AG09319 (cell line): ENCODE measurements around the gene PDE2A.

Experiments used
- DNase-seq: peaks from one replicate; pipeline ENCODE4 v3.0.0-alpha.2; 2010; ENCODE audit warnings: low read depth; ENCODE audit errors: extremely low read depth
- CTCF ChIP-seq: IDR thresholded peaks from 2 replicates; pipeline ENCODE4 v1.5.1; 2011; ENCODE audit warnings: low read depth, mild to moderate bottlenecking, inconsistent platforms, low read length, moderate library complexity

PDE2A gene

GRCh38 chr11:72653649-72654048 is 20.6 kb downstream of the PDE2A start:
- DNase-seq, result no peak
- TF ChIP-seq CTCF, result no peak

DNA sequence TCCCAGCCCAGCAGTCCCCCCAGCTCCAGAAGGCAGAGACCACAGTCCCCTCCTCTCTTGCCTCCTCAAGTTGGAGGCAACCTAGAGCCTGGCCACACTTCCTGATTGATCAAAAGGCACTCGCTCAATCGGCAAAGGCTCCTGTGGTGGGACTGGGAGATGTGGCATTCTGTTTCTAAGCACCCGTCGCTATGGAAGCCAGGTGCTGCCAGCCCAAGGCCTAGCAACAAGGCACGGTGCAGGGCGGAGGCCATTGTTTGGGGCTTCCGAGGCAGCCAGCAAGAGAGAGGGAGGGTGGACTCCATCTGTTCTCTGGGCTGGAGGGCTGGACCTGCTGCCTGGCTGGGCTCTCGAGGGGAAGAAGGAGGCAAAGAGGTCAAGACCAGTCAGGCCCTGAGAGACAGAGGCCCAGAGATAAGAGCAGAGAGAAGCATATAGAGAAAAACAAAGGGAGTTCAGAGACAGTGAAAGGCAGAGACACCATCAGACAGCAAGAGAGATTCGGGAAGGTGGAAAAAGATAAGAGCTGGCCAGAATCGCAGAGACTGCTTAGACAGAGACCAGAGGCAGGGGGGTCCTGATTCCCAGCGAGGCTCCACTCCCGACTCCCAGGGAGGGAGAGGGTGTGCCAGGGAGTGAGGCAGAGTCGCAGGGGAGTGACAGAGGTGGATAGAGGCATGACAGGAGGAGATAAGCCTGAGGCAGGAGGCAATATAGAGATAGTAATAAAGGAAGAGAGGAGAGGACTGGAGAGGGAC is 21.2 kb downstream of the PDE2A start:
- no peak for DNase-seq
- TF ChIP-seq CTCF, result no peak

DNA sequence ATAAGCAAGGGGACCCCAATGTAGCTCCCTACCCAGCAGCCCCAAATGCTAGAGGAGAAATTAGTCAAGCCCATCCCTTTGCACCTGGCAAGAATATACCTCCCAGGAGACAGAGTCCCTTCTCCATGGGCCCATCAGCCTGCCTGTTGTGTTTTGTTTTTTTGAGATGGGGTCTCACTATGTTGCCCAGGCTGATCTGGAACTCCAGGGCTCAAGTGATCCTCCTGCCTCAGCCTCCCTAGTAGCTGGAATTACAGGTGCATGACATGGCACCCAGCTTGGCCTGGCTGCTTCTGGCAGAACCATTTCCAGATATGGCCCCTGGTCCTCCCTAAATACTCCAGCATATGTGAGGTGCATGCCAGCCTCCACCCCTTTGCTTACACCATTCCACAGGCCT is 22.1 kb downstream of the PDE2A start:
- DNase-seq, result no peak
- no peak for TF ChIP-seq CTCF

DNA sequence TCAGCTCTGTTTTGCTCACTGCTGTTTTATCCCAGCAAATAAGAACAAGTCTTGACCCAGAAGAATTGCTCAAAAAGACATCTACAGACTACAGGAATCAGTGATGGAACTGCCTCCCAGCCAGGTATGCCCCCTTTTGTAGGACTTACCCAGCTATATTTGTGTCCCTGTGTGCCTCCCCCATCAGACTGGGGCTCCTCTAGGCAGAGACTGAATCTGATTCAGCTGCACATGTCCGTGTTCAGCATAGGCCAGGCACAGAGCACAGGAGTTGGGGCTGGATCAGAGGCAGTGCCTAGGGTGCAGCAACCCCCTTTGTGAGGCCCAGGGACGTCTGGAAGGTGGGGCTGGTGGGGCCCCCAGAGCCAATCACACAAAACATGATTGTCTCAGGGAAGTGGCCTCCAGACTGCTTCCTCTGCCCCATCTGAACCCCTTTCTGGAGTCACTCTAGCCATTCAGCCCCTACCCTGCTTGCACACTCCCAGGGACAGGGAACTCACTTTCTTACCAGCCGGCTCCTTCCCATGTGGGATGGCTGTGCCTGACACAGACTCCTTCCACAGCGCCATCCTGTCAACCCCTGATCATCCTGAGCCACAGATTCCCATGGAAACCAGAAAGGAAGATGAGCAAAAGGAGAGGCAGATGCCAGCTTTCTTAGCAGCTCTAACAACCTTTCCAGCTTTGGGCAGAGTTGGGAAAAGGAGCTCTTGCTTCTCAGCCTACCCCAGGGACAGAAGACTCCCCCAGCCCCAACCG is 24.8 kb downstream of the PDE2A start:
- DNase-seq, result no peak
- TF ChIP-seq CTCF, result no peak

DNA sequence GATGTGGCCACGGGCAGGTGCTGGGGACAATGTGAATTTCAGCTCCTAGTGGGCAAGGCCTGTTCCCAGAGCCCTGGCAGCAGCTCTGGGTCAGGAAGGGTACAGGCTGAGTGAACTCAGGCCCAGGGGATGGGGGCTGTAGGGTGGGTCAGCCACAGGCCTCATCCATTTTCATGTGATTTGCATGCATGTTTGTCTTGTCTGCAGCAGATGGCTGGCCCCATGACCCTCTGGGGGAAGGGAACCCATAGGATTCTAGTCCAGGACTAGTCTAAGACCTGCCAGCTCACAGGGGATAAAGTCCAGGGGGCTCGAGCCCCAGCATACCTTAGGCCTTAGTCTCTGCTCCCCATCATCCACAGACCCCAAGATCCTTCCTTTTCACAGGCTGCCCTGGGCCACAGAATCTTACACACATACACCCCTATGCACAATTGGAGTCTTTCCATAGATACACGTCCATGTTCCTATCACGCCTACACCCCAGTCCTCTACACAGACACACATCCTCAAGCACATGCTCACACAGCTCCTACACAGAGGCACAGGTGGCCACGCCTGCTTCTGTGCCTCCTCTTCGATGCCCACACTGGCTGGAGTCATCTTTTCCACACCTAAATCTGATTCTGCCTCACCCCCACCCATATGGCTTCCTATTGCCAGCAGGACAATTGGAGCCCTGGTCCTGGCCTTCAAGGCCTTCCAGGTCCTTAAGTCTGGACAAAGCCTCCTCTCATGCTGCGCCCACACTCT is 25.7 kb downstream of the PDE2A start:
- TF ChIP-seq CTCF, result no peak
- no peak for DNase-seq

DNA sequence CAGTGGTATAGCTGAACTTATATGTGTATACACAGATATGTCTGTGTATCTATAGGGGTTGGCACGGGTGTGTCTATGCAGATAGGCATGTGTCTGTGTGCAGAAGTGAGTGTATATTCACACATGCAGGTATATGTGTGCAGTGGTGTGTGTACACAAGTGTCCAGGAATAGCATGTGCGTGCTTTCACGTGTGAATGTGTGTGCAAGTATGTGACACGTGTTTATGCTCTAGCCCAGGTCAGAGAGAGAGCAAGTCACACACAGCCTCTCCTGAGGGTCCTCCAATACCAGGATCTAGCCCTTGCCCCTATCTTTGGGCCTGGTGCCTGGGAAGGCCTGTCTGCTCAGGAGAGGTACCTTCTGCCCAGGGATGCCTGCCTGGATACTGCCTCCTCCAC is 26.3 kb downstream of the PDE2A start:
- DNase-seq, result no peak
- TF ChIP-seq CTCF, result no peak

GRCh38 chr11:72646472-72646871 is 27.8 kb downstream of the PDE2A start:
- no peak for DNase-seq
- no peak for TF ChIP-seq CTCF
